ENCODE data around the gene IMPDH2. TPM values are rescaled to one million over a fixed set of nuclear protein-coding genes. Genes with fewer than 3 reads are reported as not detected.
A peak's percentile ranks its signal among the peaks of the same experiment; 100 is the strongest.

IMPDH2 gene
- total RNA-seq, 1 experiment from 2014 or later, result 599 TPM

DNA sequence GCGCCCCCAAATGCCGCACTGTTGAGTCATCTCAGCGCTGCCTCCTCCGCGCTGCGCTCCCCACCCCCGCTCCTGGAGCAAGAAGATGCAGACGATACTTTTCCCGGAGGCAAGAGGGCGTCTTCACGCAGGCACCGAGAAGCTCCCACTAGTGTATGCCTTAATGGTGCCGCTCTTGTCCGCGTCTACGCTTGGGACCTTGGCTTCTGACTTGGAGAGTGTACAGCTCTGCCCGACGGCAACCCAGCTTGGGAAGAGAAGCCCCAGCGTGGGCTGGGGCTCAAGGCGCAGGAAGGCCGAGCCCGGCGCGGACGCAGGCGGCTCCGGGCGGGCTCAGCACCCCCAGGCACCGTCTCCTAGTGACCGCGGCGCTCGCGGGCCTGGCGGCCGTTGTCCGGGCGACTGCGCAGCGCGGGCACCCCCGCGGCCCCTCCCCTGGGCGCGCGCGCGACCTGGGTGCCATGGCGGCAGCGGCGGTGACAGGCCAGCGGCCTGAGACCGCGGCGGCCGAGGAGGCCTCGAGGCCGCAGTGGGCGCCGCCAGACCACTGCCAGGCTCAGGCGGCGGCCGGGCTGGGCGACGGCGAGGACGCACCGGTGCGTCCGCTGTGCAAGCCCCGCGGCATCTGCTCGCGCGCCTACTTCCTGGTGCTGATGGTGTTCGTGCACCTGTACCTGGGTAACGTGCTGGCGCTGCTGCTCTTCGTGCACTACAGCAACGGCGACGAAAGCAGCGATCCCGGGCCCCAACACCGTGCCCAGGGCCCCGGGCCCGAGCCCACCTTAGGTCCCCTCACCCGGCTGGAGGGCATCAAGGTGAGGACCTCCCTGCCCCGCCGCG is 39.2 kb downstream of the IMPDH2 start, which contains the start of gene P4HTM (continued):
- TF ChIP-seq YY1 (IDR thresholded peaks at IDR 0.05; ENCODE audit: extremely low read depth, insufficient replicate concordance, low read depth, low read length), result peak; percentile 80
- no peak for TF ChIP-seq ZNF274 (IDR thresholded peaks at IDR 0.05; ENCODE audit: low read depth, low read length)
- peak; percentile 55 for TF ChIP-seq TCF7L2 (IDR thresholded peaks at IDR 0.05; ENCODE audit: borderline replicate concordance, extremely low read depth, insufficient read depth, insufficient read length)
- TF ChIP-seq SIN3A (IDR thresholded peaks at IDR 0.05; ENCODE audit: low read depth), result peak; percentile 83
- no peak for TF ChIP-seq MAX (IDR thresholded peaks at IDR 0.05)

GRCh38 chr3:48989126-48989795 is 39.9 kb downstream of the IMPDH2 start:
- no peaks in the 10 kb centered on the region for H4K20me1 ChIP-seq (ENCODE audit: insufficient read depth)
- H2AFZ ChIP-seq (ENCODE audit: low read depth, low read length, poor library complexity, severe bottlenecking), result no peak overlapping the region
- no peak for DNase-seq (ENCODE audit: low read depth, low spot score)
- BruUV-seq (replicated peaks), result TSS peak; percentile 81
- no peaks in the 10 kb centered on the region for H3K9me2 ChIP-seq (ENCODE audit: insufficient read depth)
- H3K4me1 ChIP-seq (ENCODE audit: control insufficient read depth in 1 of 2, insufficient read depth in 2 of 2, low read length in 2 of 2), result peaks cover 23 to 27% of the 10 kb centered on the region in 2 experiments
- peak overlapping the region; percentile 83 for H3K9ac ChIP-seq (ENCODE audit: low read length)
- H3K36me3 ChIP-seq (ENCODE audit: control insufficient read depth in 1 of 2, insufficient read depth in 2 of 2, low read length in 2 of 2), result peaks cover 4 to 8% of the 10 kb centered on the region in 2 experiments; a peak in 3 of 4 replicates
- ChIA-PET CTCF (interaction anchor here (1.2 to 3.5 kb wide), 5 partner anchors 18 to 40 kb away, joined by 3 to 42 read pairs (median 15); partner anchors contain the start of genes DALRD3, NDUFAF3 and WDR6), RAD21 (ENCODE audit: low non-redundant PET in 1 of 2, low total read pairs in 2 of 2, uncharacterized antibody in 2 of 2, unreplicated experiment in 2 of 2) (interaction anchor here in 1 of 2 experiments (0.6 kb wide), 1 partner anchor 306 kb away, joined by 3 read pairs; no protein-coding TSS in a partner anchor), POLR2A (interaction anchor here (1.2 to 5.1 kb wide), 4 partner anchors 11 to 40 kb away, joined by 3 to 30 read pairs (median 14); partner anchors contain the start of genes IMPDH2, NDUFAF3 and WDR6)
- intact Hi-C loops (cut with micrococcal nuclease), result loop anchor here (1.0 to 2.0 kb wide), 3 partner anchors 32 to 170 kb away; partner anchors contain the start of gene LAMB2
- no peaks in the 10 kb centered on the region for H3K9me3 ChIP-seq (ENCODE audit: control insufficient read depth in 1 of 2, insufficient read depth in 1 of 2, low read depth in 1 of 2, low read length in 2 of 2)
- H3K79me2 ChIP-seq (ENCODE audit: insufficient read depth, low read length), result peaks cover 42% of the 10 kb centered on the region
- no peaks in the 10 kb centered on the region for H3K27me3 ChIP-seq (ENCODE audit: insufficient read depth, low read length)
- peak overlapping the region; percentile 85 for H3K4me2 ChIP-seq (ENCODE audit: low read length)
- H3K4me3 ChIP-seq (replicated peaks in 1 of 2; ENCODE audit: low read depth in 1 of 2, low read length in 2 of 2), result peak overlapping the region; percentile 76 to 80
- H3K27ac ChIP-seq (ENCODE audit: low read depth, low read length), result peak overlapping the region; percentile 98
- ATAC-seq, result peak; percentile 23
- peak; percentile 30; the same call in 1 of the 2 replicates for TF ChIP-seq MAX (IDR thresholded peaks at IDR 0.05)
- TF ChIP-seq REST (IDR thresholded peaks at IDR 0.05; ENCODE audit: low read depth), result no peak
- no peak for TF ChIP-seq CBX3 (IDR thresholded peaks at IDR 0.05; ENCODE audit: low read depth)
- TF ChIP-seq, protein P1, sequence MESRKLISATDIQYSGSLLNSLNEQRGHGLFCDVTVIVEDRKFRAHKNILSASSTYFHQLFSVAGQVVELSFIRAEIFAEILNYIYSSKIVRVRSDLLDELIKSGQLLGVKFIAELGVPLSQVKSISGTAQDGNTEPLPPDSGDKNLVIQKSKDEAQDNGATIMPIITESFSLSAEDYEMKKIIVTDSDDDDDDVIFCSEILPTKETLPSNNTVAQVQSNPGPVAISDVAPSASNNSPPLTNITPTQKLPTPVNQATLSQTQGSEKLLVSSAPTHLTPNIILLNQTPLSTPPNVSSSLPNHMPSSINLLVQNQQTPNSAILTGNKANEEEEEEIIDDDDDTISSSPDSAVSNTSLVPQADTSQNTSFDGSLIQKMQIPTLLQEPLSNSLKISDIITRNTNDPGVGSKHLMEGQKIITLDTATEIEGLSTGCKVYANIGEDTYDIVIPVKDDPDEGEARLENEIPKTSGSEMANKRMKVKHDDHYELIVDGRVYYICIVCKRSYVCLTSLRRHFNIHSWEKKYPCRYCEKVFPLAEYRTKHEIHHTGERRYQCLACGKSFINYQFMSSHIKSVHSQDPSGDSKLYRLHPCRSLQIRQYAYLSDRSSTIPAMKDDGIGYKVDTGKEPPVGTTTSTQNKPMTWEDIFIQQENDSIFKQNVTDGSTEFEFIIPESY (IDR thresholded peaks at IDR 0.05; ENCODE audit: extremely low read depth, insufficient replicate concordance, low read length), result no peak

Measured in HCT116 (cell line).